GM18909 (cell line): Measurements from ENCODE around the gene DISP2.

ENCODE experiments used
- ATAC-seq: cut with Tn5 transposase; IDR thresholded peaks from one replicate; pipeline ENCODE4 v1.9.1; 2021; ENCODE audit warnings: mild to moderate bottlenecking; ENCODE audit not compliant: unreplicated experiment, poor library complexity

The DISP2 gene

GRCh38 chr15:40342416-40343320 lies 15.4 kb upstream of the DISP2 start:
- no peak for ATAC-seq

GRCh38 chr15:40343512-40343911 lies 14.5 kb upstream of the DISP2 start:
- ATAC-seq: no peak

- ATAC-seq: no peak
Measured at GRCh38 chr15:40344217-40344616, 13.8 kb upstream of the DISP2 start.

GRCh38 chr15:40344631-40345120 lies 13.3 kb upstream of the DISP2 start:
- no peak for ATAC-seq

- no peak for ATAC-seq
Measured at GRCh38 chr15:40345225-40345866, 12.7 kb upstream of the DISP2 start.

- no peak for ATAC-seq
Measured at GRCh38 chr15:40345867-40346578, 12.0 kb upstream of the DISP2 start.

GRCh38 chr15:40346579-40347558 lies 11.2 kb upstream of the DISP2 start:
- ATAC-seq: no peak

- no peak for ATAC-seq
Measured at GRCh38 chr15:40347559-40348473, 10.2 kb upstream of the DISP2 start.

GRCh38 chr15:40348474-40348870 lies 9.5 kb upstream of the DISP2 start:
- ATAC-seq: no peak

- no peak for ATAC-seq
Measured at GRCh38 chr15:40349163-40349562, 8.9 kb upstream of the DISP2 start.

- no peak for ATAC-seq
Measured at GRCh38 chr15:40352281-40352901, 5.6 kb upstream of the DISP2 start.

GRCh38 chr15:40353697-40354096 lies 4.3 kb upstream of the DISP2 start:
- no peak for ATAC-seq

- ATAC-seq: no peak
Measured at GRCh38 chr15:40354408-40355171, 3.4 kb upstream of the DISP2 start.

GRCh38 chr15:40355976-40356585 lies 1.9 kb upstream of the DISP2 start:
- ATAC-seq: no peak

- ATAC-seq: no peak
Measured at GRCh38 chr15:40357246-40357645, 773 bp upstream of the DISP2 start.

GRCh38 chr15:40358471-40359353 lies 693 bp downstream of the DISP2 start:
- peak; percentile 11 for ATAC-seq
